Measurements from ENCODE around the gene PSPH.
A peak's percentile ranks its signal among the peaks of the same experiment; 100 is the strongest.
"Not testable (repeated sequence)": the region's sequence is repeated elsewhere in the genome, so short reads cannot be mapped to it uniquely, and the experiment has no call there.

The PSPH gene

GRCh38 chr7:56051339-56052191 is at the start of gene PSPH, which contains the start of gene CCT6A:
Gene PSPH (minus strand): TSS chr7:56051444. CDS start chr7:56021212, 30,232 bp downstream.
Gene CCT6A (plus strand): TSS chr7:56051765. CDS start chr7:56051849, 84 bp downstream.
- peak; percentile 96 for DNase-seq (ENCODE audit: low read depth, low spot score)

DNA sequence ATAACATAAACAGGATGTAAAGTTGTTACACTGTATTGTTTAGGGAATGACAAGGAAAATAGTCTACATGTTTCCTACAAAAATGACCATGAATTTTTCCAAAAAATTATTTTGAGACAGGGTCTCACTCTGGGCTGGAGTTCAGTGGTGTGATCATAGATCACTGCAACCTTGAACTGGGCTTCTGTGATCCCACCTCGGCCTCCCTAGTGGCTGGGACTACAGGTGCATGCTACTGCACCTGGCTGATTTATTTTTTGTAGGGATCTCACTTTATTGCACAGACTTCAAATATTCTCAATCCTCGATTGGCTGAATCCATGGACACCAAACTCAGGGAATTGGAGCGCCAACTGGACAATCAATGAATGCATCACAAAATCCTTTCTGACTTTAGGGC is 48.4 kb upstream of the PSPH start:
- DNase-seq (ENCODE audit: low read depth, low spot score): no peak

DNA sequence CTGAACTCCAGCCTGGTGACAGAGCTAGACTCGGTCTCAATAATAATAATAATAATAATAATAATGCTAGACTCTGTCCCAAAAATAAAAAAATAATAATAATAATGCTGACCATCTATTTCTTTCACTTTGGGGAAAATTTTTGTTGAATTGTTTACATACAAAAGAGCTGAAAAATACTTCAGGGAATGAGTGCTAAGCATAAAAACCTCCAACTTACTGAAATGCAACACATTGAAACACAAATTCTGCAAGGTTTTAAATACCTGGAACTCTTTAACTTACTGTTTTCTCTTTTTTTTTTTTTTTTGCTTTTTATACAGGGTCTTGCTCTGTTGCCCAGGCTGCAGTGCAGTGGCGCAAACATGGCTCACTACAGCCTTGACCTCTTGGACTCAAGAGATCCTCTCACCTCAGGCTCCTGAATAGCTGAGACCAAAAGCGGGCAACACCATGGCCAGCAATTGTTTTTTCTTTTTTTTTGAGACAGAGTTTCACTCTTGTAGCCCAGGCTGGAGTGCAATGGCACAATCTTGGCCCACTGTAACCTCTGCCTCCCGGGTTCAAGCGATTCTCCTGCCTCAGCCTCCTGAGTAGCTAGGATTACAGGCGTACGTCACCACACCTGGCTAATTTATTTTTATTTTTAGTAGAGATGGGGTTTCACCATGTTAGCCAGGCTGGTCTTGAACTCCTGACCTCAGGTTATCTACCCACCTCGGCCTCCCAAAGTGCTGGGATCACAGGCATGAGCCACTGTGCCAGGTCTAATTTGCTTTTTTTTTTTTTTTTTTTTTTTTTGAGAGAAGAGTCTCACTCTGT is 47.2 kb upstream of the PSPH start:
- not testable (repeated sequence) for DNase-seq (ENCODE audit: low read depth, low spot score)

- DNase-seq (ENCODE audit: low read depth, low spot score): no peak
Measured at GRCh38 chr7:56097700-56098099, 46.5 kb upstream of the PSPH start.

- peak; percentile 60 for DNase-seq (ENCODE audit: low read depth, low spot score)
Measured at GRCh38 chr7:56092789-56093531, 41.7 kb upstream of the PSPH start, which contains the start of gene PHKG1. Gene PHKG1 (minus strand): TSS chr7:56092952. CDS start chr7:56088941, 4,011 bp downstream.

DNA sequence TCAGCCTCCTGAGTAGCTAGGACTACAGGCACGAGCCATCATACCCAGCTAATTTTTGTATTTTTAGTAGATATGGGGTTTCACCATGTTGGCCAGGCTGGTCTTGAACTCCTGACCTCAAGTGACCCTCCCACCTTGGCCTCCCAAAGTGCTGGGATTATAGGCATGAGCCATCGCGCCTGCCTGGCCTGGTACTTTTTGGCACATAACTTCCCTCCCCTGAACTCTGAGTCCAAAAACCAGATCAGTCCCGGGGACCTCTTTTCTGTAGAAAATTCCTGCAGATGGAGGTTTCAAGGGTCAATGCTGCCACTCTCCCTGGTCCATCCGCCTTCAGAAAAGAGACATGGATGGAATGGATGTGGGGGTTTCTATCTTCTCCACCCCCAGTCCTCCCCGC is 41.1 kb upstream of the PSPH start:
- DNase-seq (ENCODE audit: low read depth, low spot score): not testable (repeated sequence)

- DNase-seq (ENCODE audit: low read depth, low spot score): no peak
Measured at GRCh38 chr7:56091591-56091990, 40.3 kb upstream of the PSPH start.

DNA sequence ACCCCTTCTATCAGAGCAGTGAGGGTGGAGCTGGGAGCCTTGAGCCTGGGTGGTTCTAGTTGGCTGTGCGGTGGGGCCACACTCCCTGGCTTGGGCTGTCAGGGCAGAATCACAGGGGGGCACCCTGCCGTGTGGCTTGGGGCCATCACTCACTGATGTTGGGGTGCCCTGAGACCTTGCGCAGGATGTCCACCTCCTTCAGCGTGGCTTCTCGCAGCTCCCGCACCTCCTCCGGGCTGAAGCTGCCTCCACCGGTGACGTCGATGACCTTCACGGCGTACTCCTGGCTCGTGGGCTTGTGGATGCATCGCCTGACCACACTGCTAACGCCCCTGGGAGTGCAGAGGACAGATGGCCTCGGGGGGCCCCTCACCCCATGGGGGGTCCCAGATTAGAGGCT is 36.2 kb upstream of the PSPH start:
- DNase-seq (ENCODE audit: low read depth, low spot score): no peak

GRCh38 chr7:56086761-56087160 is 35.5 kb upstream of the PSPH start:
- DNase-seq (ENCODE audit: low read depth, low spot score): no peak

- no peak for DNase-seq (ENCODE audit: low read depth, low spot score)
Measured at GRCh38 chr7:56083150-56083785, 32.0 kb upstream of the PSPH start.

- no peak for DNase-seq (ENCODE audit: low read depth, low spot score)
Measured at GRCh38 chr7:56081626-56082340, 30.5 kb upstream of the PSPH start.

GRCh38 chr7:56080726-56081435 is 29.6 kb upstream of the PSPH start:
- DNase-seq (ENCODE audit: low read depth, low spot score): not testable (repeated sequence)

- DNase-seq (ENCODE audit: low read depth, low spot score): no peak
Measured at GRCh38 chr7:56079450-56080185, 28.4 kb upstream of the PSPH start.

- DNase-seq (ENCODE audit: low read depth, low spot score): no peak
Measured at GRCh38 chr7:56078196-56078595, 27.0 kb upstream of the PSPH start.

DNA sequence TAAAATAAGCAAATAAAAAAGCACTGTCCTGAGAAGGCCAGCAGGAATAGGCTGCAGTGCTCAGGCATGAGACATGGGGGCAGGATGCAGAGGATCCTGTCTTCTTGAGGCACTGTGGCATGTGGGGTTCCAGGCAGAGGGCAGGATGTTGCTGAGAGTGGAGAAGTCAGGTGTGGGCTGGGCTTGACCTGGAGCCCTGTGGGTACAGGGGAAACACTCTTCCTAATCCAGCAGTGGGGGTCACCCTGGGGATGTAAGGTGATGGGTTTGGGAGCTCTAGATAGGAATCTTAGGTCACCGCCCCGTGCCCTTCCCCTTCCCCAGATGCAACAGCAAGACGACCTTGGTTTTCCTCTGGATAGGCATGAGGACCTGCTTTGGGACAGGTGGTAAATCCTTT is 26.4 kb upstream of the PSPH start:
- DNase-seq (ENCODE audit: low read depth, low spot score): no peak

- no peak for DNase-seq (ENCODE audit: low read depth, low spot score)
Measured at GRCh38 chr7:56074371-56074791, 23.1 kb upstream of the PSPH start.

DNA sequence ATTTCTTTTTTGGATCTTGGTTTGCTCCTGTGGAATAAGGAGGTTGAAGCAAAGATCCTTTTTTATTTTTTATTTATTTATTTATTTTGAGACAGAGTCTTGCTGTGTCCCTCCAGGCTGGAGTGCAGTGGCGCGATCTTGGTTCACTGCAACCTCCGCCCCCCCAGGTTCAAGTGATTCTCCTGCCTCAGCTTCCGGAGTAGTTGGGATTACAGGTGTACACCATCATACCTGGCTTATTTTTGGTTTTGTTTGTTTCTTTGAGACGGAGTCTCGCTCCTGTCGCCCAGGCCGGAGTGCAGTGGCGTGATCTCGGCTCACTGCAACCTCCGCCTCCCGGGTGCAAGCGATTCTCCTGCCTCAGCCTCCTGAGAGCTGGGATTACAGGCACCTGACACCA is 15.1 kb upstream of the PSPH start:
- not testable (repeated sequence) for DNase-seq (ENCODE audit: low read depth, low spot score)

DNA sequence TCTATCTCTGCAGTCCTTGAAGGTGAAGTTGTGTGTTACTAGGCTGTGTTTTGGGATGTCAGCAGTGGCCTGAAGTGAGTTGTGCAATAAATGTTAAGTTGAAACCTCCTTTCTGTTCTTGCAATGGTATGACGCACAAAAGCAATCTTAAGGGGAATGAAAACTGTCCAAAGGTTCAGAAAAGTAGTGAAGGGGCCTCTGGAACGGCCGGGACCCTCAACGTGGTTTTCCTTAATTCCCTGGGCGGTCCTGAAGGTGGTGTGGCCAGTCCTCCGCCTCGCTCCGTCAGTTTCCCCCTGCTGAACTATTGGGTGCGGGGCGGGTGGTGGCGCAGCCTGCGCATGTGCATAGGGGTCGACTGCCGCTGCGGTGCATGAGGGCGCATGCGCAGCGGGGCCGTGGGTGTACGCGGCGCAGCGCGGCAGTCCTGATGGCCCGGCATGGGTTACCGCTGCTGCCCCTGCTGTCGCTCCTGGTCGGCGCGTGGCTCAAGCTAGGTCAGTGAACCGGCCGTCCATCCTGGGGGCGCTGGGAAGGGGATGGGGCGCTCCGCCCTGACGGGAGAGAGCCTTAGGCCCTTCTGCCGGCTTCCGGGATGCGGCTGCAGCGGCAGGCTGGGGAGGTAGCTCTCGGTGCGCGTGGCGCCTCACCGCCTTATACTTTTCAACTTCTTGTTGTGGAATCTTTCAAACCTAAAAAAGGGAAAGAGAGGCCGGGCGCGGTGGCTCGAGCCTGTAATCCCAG is 12.8 kb upstream of the PSPH start, which contains the start of gene SUMF2:
TSS of gene SUMF2 (plus strand) at position 405 of the 744 bp plus-strand sequence. CDS start at position 431, 26 bp downstream.
- DNase-seq (ENCODE audit: low read depth, low spot score): peak; percentile 67
